OCI-LY7 (cell line): ENCODE results near the gene PSMA7.

Experiments
- CTCF ChIP-seq: fragments of 200-600 bp; sonication (generic); conservative IDR thresholded peaks from 2 replicates; pipeline ENCODE4 v1.5.1; 2014; ENCODE audit warnings: mild to moderate bottlenecking, antibody characterized with exemption, low read length, moderate library complexity, mixed read lengths
- EZH2phosphoT487 ChIP-seq: fragments of 200-600 bp; sonication (generic); IDR thresholded peaks from 2 replicates; pipeline ENCODE4 v1.6.1; 2018; ENCODE audit warnings: low read depth, borderline replicate concordance, mild to moderate bottlenecking, mixed run types, antibody characterized with exemption, low read length, moderate library complexity, mixed read lengths

DNA sequence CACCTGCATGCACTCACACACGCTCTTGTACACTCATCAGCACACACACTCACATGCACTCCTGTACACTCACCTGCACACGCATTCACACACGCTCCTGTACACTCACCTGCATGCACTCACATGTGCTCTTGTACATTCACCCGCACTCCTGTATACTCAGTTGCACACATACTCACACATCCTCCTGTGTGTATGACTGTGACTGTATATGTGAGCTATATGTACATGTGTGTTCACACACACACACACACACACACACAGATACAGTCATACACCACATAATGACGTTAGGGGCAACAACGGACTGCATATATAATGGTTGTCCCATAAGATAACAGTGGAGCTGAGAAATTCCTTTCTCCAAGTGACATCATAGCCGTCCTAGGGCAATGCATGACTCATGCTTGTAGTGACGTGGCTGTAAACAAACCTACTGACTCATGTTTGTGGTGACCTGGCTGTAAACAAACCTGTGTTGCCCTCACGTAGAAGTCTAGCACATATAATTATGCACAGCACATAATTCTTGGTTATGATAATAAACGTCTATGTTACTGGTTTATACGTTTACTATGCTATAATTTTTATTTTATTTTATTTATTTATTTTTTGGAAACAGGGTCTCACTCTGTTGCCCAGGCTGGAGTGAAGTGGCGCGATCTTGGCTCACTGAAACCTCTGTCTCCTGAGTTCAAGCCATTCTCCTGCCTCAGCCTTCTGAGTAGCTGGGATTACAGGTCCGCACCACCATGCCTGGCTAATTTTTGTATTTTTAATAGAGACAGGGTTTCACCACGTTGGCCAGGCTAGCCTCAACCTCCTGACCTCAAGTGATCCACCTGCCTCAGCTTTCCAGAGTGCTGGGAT, 54.7 kb downstream of the PSMA7 start:
- TF ChIP-seq CTCF (no peak), EZH2phosphoT487 (no peak)
